ENCODE data around the gene ENOX2. TPM values are rescaled to one million over a fixed set of nuclear protein-coding genes. Genes with fewer than 3 reads are reported as not detected.

The ENOX2 gene
- 7.7 and 11.1 TPM in 2 replicates for total RNA-seq (2014; rRNA removed; shearing (Covaris generic))

GRCh38 chrX:130902783-130903613 lies at the start of gene ENOX2:
Gene ENOX2, minus strand, starts transcription at chrX:130903209. Its CDS starts 199,993 bp downstream, at chrX:130703216.

Other genes starting within 250 kb of the ENOX2 start
- not detected in 2 replicates for gene ARHGAP36, start 155.1 kb upstream of the ENOX2 start, total RNA-seq (2014; rRNA removed; shearing (Covaris generic))

Data from A375 (cell line).